GM04503 (cell line): Measurements from ENCODE around the gene CCR5.

Experiments used
- DNase-seq: peaks from one replicate; pipeline ENCODE4 v3.0.0-alpha.2; 2012; ENCODE audit warnings: low read depth

Gene CCR5

DNA sequence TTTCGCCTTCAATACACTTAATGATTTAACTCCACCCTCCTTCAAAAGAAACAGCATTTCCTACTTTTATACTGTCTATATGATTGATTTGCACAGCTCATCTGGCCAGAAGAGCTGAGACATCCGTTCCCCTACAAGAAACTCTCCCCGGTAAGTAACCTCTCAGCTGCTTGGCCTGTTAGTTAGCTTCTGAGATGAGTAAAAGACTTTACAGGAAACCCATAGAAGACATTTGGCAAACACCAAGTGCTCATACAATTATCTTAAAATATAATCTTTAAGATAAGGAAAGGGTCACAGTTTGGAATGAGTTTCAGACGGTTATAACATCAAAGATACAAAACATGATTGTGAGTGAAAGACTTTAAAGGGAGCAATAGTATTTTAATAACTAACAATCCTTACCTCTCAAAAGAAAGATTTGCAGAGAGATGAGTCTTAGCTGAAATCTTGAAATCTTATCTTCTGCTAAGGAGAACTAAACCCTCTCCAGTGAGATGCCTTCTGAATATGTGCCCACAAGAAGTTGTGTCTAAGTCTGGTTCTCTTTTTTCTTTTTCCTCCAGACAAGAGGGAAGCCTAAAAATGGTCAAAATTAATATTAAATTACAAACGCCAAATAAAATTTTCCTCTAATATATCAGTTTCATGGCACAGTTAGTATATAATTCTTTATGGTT lies at the start of gene CCR5:
Gene CCR5, plus strand, starts transcription at position 108 of the 680 bp plus-strand sequence. CDS start 1,957 bp downstream, outside the sequence.
- no peak for DNase-seq

GRCh38 chr3:46321461-46322104 lies 49.2 kb upstream of the CCR5 start:
- no peak for DNase-seq

DNA sequence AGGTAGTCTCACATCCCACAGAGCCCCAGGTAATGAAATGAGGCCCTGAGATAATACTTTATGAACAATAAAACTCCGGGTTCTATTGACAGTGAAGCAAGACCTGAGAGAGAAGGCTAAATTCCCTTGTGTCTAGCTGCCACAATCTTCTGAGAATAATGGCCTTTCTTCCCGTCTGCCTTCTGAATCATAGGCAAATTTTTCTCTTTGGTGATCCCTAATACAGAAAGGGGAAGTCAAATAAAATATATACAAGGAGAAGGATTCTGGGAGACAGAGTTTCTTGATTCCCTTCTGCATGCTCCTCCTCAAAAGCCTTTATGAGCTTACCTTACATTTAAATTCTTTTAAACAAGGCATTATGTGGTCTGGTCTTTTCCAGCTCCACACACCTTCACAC lies 46.7 kb upstream of the CCR5 start:
- DNase-seq, result no peak

- DNase-seq, result no peak
Observed at GRCh38 chr3:46325645-46326300, 45.0 kb upstream of the CCR5 start.

DNA sequence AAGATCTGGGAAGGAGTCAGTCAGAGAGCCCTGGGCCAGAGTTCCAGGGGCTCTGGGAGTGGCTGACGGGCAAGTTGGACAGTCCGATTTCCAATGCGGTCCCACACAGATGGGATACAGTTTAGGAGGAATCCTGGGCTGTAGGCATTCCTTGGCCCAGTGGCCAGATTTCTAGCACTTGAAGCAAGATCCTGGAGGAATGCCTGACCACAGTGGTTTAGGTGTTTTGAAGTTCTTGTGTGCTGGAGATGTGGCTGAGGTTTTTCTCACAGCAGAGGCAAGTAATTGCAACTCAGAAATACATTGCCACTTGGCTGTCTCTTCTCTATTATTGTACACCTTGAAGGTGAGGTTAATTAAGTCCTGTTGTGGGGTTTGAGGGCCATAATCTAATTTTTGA lies 40.1 kb upstream of the CCR5 start:
- peak; percentile 1 for DNase-seq

DNA sequence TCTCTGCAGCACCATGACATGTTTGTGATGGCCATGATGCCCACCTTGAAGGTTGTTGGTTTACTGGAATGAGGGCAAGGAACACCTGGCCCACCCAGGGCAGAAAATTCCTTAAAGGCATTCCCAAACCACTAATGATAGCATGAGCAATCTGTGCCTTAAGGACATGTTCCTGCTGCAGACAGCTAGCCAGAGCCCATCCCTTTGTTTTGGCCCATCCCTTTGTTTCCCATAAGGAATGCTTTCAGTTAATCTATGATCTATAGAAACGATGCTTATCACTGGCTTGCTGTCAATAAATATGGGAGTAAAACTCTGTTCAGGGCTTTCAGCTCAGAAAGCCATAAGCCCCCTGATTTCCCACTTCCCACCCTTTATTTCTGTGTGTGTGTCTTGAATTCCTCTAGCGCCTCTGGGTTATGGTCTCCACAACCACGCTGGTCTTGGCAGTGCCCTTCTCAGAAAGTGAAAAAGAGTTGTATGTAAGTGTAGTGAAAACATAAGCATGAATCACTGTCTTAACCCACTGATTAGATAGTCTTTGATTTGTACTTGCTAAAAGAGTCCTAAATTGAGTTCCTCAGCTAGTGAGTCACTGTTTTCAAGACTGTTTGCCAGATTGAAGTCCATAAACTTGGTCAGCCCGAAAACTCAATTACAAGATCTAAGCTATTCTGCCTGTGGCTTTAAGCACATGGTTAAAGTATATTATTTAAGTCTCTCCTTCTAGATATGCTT lies 35.8 kb upstream of the CCR5 start:
- peak; percentile 11 for DNase-seq

GRCh38 chr3:46335541-46335940 lies 35.2 kb upstream of the CCR5 start:
- no peak for DNase-seq

- no peak for DNase-seq
Observed at GRCh38 chr3:46337911-46338310, 32.8 kb upstream of the CCR5 start.

- no peak for DNase-seq
Observed at GRCh38 chr3:46338840-46339239, 31.9 kb upstream of the CCR5 start.

- no peak for DNase-seq
Observed at GRCh38 chr3:46344476-46344875, 26.3 kb upstream of the CCR5 start.

DNA sequence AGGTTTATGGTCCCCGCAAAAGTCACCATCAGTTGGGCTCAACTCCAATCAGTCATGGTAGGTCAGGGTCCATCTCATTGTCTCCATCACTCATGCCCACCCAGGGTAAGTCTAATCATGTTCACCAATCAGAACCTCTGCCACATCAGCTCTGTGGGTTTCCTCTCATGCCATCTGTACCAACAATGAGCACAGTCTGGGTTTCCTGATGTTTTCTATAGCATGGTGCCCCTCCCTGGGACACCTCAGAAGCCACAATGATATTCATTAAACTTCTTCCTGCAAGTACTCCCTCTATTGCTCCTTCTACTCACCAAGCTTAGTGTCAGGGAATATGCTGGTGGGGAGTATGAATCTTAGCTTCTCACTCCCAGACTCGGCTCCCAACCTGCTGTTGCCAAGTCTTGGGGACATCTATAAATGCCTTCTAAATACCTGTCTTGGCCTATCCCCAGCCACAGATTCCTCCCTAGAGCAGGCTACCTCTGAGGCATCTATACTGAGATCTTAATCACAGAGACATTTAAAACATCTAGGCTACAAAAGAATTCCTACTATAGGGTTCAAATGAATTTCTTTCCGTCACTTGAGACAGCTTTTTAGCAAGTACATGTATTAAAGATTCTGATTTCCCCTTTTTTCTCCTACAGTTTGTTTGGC lies 21.8 kb upstream of the CCR5 start:
- no peak for DNase-seq

- no peak for DNase-seq
Observed at GRCh38 chr3:46349484-46350261, 21.1 kb upstream of the CCR5 start.

DNA sequence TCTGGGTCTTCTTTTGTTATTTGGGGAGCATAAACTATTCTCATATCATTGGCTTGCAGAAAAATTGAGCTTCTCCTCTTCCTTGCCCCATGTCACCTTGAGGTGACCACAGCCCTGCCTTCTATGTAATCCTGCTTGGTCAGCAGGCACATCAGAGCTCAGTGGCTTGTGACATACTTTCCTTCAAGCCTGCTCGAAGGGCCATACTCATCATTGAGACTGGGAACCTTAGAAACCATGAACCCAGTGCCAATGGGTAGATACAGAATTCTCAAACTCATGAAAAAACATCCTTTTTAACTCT lies 20.5 kb upstream of the CCR5 start:
- no peak for DNase-seq

DNA sequence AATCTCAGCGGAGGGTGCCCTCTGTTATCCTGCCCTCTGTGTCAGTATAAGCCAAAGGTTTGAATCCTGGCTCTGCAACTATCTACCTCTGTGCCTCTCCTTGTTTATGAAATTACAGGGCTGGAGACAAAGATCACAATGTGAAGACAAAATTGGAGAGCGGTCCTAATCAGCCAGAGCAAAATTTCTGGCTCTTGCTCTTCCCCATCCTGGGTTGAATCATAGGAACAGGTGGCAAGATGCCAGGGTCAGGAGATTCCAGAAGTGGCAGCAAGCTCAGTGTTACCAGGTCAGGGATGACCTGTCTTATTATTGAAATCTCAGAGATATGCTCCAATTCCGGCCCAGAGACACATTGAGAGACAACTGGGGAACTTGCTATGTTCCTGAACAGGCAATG lies 19.1 kb upstream of the CCR5 start:
- DNase-seq, result no peak

DNA sequence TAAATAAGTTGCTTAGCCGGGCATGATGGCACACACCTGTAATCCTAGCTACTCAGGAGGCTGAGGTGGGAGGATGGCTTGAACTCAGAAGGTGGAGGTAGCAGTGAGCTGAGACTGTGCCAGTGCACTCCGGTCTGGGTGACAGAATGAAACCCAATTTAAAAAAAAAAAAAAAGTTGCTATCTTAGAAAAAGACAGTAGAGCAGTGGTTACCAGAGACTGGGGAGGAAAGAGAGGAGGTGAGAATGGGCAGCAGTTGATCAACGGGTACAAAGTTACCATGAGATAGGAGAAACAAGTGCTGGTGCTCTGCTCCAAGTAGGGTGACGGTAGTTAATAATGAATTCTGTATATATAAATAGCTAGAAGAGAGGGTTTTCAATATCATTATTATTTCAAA lies 17.7 kb upstream of the CCR5 start:
- DNase-seq, result no peak

DNA sequence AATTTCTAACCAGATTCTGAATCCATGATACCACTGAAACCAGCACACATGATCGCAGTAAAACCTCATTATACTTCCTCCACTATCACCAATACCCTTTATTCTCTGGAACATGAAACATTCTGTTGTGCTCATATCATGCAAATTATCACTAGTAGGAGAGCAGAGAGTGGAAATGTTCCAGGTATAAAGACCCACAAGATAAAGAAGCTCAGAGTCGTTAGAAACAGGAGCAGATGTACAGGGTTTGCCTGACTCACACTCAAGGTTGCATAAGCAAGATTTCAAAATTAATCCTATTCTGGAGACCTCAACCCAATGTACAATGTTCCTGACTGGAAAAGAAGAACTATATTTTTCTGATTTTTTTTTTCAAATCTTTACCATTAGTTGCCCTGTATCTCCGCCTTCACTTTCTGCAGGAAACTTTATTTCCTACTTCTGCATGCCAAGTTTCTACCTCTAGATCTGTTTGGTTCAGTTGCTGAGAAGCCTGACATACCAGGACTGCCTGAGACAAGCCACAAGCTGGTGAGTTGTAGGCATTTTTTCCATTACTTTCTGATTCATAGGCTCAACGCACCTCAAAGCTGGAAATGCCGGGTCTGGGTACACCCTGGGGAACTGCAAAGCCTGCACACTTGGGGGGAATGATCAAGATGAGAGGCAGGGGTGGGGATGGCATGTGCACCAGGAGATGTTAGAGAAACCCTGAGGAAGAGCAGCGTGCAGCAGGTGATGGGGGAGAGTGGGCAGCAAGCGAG lies 16.9 kb upstream of the CCR5 start, which contains the start of gene CCR2:
Gene CCR2, plus strand, starts transcription at position 465 of the 764 bp plus-strand sequence. CDS start 3,417 bp downstream, outside the sequence.
- DNase-seq, result no peak

- DNase-seq, result no peak
Observed at GRCh38 chr3:46354478-46354877, 16.3 kb upstream of the CCR5 start.

- no peak for DNase-seq
Observed at GRCh38 chr3:46354984-46355383, 15.8 kb upstream of the CCR5 start.

- DNase-seq, result no peak
Observed at GRCh38 chr3:46356276-46356675, 14.5 kb upstream of the CCR5 start.

DNA sequence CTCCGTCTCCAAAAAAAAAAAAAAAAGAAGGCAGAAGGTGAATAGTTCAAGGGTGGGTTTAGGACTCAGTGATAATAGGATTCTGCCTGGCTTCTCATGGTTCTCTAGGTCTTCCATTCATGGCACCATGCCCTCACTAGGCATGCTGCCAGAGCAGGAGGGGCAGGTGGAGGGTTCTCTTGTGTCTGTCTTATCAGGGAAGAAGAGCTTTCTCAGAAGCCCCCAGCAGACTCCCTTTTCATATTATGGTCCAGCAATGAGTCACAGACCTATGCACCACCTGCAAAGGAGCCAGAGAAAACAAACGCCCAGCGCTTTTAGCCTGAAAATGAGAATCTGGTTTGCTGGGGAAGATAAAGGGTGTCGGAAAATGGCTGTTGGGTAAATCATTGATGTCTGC lies 13.8 kb upstream of the CCR5 start:
- no peak for DNase-seq

GRCh38 chr3:46358466-46358865 lies 12.3 kb upstream of the CCR5 start:
- no peak for DNase-seq
